Measurements from ENCODE around the gene HSPG2. TPM values are rescaled to one million over a fixed set of nuclear protein-coding genes. Genes with fewer than 3 reads are reported as not detected.
A peak's percentile ranks its signal among the peaks of the same experiment; 100 is the strongest.

The HSPG2 gene
- total and polyA plus RNA-seq, 2 of the 13 experiments (the other 11 are each of a cell fraction or from before 2014, with no cell fraction given) = 9.1 to 13.1 TPM

DNA sequence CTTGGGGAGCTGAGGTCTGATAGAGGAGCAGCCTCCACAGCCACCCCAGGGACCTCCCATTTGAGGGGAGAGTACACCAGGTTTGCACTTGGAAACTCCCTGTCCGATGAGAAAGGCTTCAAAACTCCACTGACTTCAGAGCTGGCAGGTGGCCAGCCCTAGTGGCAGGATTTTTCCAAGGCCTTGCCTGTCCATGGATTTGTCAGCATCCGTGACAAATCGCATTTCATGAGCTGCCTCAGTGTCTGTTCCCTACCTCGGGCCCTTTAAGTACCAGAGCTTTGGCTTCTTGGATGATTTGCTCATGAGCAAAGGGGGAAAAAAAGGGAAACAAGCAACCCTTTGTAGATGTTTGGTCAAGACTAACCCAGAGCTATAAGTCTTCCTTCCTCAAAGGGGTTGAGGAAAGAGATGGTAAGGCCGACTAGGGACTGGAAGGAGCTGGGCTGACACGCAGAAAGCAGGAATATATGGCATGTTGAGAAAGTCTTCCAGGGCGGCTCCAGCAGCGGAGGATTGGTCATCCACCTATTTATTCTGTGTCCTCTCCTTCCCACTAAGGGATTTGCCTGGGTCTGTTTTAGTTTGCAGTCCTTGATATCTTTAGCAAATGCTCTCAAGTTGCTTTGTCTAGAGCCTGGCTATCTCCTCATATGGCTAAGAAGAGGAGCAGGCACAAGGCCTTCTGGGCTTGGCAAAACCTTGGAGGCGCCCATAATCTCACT lies 2.7 kb upstream of the HSPG2 start (continued):
- TF ChIP-seq, protein P1, sequence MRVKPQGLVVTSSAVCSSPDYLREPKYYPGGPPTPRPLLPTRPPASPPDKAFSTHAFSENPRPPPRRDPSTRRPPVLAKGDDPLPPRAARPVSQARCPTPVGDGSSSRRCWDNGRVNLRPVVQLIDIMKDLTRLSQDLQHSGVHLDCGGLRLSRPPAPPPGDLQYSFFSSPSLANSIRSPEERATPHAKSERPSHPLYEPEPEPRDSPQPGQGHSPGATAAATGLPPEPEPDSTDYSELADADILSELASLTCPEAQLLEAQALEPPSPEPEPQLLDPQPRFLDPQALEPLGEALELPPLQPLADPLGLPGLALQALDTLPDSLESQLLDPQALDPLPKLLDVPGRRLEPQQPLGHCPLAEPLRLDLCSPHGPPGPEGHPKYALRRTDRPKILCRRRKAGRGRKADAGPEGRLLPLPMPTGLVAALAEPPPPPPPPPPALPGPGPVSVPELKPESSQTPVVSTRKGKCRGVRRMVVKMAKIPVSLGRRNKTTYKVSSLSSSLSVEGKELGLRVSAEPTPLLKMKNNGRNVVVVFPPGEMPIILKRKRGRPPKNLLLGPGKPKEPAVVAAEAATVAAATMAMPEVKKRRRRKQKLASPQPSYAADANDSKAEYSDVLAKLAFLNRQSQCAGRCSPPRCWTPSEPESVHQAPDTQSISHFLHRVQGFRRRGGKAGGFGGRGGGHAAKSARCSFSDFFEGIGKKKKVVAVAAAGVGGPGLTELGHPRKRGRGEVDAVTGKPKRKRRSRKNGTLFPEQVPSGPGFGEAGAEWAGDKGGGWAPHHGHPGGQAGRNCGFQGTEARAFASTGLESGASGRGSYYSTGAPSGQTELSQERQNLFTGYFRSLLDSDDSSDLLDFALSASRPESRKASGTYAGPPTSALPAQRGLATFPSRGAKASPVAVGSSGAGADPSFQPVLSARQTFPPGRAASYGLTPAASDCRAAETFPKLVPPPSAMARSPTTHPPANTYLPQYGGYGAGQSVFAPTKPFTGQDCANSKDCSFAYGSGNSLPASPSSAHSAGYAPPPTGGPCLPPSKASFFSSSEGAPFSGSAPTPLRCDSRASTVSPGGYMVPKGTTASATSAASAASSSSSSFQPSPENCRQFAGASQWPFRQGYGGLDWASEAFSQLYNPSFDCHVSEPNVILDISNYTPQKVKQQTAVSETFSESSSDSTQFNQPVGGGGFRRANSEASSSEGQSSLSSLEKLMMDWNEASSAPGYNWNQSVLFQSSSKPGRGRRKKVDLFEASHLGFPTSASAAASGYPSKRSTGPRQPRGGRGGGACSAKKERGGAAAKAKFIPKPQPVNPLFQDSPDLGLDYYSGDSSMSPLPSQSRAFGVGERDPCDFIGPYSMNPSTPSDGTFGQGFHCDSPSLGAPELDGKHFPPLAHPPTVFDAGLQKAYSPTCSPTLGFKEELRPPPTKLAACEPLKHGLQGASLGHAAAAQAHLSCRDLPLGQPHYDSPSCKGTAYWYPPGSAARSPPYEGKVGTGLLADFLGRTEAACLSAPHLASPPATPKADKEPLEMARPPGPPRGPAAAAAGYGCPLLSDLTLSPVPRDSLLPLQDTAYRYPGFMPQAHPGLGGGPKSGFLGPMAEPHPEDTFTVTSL (CRISPR knock-in tag; IDR thresholded peaks at IDR 0.05; ENCODE audit: borderline replicate concordance) = 0 out of 2 replicates have a peak, but pooled peaks have one; percentile 30
- TF ChIP-seq ZNF567 (CRISPR knock-in tag; IDR thresholded peaks at IDR 0.05; ENCODE audit: borderline replicate concordance) (no peak), LCORL (IDR thresholded peaks at IDR 0.05) (no peak), LCORL (CRISPR knock-in tag; IDR thresholded peaks at IDR 0.05) (0 out of 2 replicates have a peak, but pooled peaks have one; percentile 19), MEIS2 (CRISPR knock-in tag; IDR thresholded peaks at IDR 0.05) (peak; percentile 58; the same call in 1 of the 2 replicates), HMG20A (CRISPR knock-in tag; IDR thresholded peaks at IDR 0.05; ENCODE audit: borderline replicate concordance) (peak; percentile 46; the same call in 1 of the 2 replicates), STAT5B (CRISPR knock-in tag; IDR thresholded peaks at IDR 0.05) (no peak), SAP130 (CRISPR knock-in tag; IDR thresholded peaks at IDR 0.05; ENCODE audit: low read depth) (peak; percentile 29; the same call in 1 of the 2 replicates), ZFY (CRISPR knock-in tag; IDR thresholded peaks at IDR 0.05) (peak; percentile 34; the same call in 1 of the 2 replicates), SP4 (CRISPR knock-in tag; IDR thresholded peaks at IDR 0.05) (no peak), POLR2AphosphoS5 (IDR thresholded peaks at IDR 0.05; ENCODE audit: low read depth, low read length) (no peak)
- TF ChIP-seq, protein P2, sequence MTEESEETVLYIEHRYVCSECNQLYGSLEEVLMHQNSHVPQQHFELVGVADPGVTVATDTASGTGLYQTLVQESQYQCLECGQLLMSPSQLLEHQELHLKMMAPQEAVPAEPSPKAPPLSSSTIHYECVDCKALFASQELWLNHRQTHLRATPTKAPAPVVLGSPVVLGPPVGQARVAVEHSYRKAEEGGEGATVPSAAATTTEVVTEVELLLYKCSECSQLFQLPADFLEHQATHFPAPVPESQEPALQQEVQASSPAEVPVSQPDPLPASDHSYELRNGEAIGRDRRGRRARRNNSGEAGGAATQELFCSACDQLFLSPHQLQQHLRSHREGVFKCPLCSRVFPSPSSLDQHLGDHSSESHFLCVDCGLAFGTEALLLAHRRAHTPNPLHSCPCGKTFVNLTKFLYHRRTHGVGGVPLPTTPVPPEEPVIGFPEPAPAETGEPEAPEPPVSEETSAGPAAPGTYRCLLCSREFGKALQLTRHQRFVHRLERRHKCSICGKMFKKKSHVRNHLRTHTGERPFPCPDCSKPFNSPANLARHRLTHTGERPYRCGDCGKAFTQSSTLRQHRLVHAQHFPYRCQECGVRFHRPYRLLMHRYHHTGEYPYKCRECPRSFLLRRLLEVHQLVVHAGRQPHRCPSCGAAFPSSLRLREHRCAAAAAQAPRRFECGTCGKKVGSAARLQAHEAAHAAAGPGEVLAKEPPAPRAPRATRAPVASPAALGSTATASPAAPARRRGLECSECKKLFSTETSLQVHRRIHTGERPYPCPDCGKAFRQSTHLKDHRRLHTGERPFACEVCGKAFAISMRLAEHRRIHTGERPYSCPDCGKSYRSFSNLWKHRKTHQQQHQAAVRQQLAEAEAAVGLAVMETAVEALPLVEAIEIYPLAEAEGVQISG (CRISPR knock-in tag; IDR thresholded peaks at IDR 0.05) = 0 out of 2 replicates have a peak, but pooled peaks have one; percentile 12
- TF ChIP-seq, protein P3, sequence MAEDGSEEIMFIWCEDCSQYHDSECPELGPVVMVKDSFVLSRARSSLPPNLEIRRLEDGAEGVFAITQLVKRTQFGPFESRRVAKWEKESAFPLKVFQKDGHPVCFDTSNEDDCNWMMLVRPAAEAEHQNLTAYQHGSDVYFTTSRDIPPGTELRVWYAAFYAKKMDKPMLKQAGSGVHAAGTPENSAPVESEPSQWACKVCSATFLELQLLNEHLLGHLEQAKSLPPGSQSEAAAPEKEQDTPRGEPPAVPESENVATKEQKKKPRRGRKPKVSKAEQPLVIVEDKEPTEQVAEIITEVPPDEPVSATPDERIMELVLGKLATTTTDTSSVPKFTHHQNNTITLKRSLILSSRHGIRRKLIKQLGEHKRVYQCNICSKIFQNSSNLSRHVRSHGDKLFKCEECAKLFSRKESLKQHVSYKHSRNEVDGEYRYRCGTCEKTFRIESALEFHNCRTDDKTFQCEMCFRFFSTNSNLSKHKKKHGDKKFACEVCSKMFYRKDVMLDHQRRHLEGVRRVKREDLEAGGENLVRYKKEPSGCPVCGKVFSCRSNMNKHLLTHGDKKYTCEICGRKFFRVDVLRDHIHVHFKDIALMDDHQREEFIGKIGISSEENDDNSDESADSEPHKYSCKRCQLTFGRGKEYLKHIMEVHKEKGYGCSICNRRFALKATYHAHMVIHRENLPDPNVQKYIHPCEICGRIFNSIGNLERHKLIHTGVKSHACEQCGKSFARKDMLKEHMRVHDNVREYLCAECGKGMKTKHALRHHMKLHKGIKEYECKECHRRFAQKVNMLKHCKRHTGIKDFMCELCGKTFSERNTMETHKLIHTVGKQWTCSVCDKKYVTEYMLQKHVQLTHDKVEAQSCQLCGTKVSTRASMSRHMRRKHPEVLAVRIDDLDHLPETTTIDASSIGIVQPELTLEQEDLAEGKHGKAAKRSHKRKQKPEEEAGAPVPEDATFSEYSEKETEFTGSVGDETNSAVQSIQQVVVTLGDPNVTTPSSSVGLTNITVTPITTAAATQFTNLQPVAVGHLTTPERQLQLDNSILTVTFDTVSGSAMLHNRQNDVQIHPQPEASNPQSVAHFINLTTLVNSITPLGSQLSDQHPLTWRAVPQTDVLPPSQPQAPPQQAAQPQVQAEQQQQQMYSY (CRISPR knock-in tag; IDR thresholded peaks at IDR 0.05) = peak; percentile 88
- TF ChIP-seq, protein P4, sequence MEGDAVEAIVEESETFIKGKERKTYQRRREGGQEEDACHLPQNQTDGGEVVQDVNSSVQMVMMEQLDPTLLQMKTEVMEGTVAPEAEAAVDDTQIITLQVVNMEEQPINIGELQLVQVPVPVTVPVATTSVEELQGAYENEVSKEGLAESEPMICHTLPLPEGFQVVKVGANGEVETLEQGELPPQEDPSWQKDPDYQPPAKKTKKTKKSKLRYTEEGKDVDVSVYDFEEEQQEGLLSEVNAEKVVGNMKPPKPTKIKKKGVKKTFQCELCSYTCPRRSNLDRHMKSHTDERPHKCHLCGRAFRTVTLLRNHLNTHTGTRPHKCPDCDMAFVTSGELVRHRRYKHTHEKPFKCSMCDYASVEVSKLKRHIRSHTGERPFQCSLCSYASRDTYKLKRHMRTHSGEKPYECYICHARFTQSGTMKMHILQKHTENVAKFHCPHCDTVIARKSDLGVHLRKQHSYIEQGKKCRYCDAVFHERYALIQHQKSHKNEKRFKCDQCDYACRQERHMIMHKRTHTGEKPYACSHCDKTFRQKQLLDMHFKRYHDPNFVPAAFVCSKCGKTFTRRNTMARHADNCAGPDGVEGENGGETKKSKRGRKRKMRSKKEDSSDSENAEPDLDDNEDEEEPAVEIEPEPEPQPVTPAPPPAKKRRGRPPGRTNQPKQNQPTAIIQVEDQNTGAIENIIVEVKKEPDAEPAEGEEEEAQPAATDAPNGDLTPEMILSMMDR (CRISPR knock-in tag; IDR thresholded peaks at IDR 0.05) = peak; percentile 57
- TF ChIP-seq, protein P5, sequence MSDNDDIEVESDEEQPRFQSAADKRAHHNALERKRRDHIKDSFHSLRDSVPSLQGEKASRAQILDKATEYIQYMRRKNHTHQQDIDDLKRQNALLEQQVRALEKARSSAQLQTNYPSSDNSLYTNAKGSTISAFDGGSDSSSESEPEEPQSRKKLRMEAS (IDR thresholded peaks at IDR 0.05) = peak; percentile 15; the same call in 1 of the 2 replicates
